Measurements from ENCODE around the gene ALKAL2.

DNA sequence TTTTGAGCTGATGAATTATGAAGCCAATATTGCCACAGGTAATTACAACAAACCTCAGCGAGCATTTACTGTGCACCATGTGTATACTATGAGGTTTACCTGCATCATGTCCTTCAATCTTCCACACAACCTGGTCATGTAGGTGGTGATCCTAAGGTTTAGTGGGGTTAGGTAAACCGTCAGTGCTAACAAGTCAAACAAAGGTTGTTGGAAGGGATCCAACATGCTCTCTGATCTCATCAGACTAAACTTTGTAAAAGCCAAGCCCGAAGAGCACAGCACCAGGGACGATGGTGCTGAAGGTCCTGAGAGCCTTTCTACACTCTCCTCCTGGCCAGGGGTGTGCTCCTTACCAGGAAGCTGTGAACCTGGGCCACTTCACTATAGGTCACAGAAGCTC lies 53.5 kb downstream of the ALKAL2 start:
- TF ChIP-seq, protein P1, sequence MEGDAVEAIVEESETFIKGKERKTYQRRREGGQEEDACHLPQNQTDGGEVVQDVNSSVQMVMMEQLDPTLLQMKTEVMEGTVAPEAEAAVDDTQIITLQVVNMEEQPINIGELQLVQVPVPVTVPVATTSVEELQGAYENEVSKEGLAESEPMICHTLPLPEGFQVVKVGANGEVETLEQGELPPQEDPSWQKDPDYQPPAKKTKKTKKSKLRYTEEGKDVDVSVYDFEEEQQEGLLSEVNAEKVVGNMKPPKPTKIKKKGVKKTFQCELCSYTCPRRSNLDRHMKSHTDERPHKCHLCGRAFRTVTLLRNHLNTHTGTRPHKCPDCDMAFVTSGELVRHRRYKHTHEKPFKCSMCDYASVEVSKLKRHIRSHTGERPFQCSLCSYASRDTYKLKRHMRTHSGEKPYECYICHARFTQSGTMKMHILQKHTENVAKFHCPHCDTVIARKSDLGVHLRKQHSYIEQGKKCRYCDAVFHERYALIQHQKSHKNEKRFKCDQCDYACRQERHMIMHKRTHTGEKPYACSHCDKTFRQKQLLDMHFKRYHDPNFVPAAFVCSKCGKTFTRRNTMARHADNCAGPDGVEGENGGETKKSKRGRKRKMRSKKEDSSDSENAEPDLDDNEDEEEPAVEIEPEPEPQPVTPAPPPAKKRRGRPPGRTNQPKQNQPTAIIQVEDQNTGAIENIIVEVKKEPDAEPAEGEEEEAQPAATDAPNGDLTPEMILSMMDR (IDR thresholded peaks at IDR 0.05) = no peak
- TF ChIP-seq POLR2A (IDR thresholded peaks at IDR 0.05) = no peak
